Activated T-cell treated with anti-CD3 and anti-CD28 coated beads for 48 hours (primary cell): ENCODE measurements around the gene AGO4.
"Not testable (repeated sequence)": the region's sequence is repeated elsewhere in the genome, so short reads cannot be mapped to it uniquely, and the experiment has no call there.

Experiments
- DNase-seq: peaks from one replicate; pipeline ENCODE4 v3.0.0-alpha.2; 2020; ENCODE audit warnings: low read depth

Gene AGO4

DNA sequence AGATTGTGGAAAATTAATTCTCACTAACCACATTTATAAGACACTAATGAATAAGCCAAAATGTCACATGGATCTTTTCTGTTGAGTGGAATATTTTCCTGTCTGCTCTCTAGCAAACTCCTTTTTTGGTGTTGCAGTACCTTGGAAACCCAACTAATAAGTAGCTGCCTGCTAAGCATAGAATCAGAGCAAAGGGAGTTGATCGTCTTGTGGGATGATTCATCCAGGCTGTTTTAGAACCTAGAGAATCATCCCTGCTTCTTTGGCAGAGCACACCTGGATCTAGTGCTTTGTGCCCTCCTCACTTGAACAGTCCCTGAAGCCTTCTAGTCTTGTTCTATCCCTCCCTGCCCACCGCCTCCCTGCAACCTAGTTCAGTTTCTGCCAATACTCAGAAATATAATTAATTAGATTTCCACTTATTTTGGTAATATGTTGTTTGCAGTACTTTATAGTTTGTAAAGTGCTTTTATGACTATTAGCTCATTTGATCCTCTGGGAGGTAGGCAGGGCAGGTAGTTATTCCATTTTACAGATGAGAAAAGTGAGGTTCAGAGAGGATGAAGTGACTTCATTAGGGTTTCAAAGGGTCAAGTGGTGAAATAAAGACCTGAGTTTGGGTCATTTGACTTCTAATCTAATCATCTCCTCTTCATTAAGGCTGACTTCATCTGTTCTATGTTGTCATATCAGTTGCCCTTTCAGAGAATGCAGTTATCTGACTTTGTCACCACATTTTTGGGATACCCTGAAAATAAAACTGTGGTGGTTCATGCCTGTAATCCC, 2.5 kb downstream of the AGO4 start:
- DNase-seq: no peak

DNA sequence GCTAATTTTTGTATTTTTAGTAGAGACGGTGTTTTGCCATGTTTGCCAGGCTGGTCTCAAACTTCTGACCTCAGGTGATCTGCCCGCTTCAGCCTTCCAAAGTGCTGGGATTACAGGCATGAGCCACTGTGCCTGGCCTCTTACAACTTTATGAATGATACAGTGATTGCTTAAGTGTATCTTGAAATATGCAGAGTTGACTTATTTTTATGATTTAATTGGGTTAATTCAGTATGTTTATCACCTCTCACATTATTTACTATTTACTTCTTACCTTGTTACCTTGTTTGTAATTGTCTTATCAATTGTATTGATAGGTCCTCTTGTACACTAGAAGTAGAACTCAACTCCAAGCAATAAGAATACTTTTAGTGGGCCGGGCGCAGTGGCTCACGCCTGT, 4.9 kb downstream of the AGO4 start:
- DNase-seq: not testable (repeated sequence)

DNA sequence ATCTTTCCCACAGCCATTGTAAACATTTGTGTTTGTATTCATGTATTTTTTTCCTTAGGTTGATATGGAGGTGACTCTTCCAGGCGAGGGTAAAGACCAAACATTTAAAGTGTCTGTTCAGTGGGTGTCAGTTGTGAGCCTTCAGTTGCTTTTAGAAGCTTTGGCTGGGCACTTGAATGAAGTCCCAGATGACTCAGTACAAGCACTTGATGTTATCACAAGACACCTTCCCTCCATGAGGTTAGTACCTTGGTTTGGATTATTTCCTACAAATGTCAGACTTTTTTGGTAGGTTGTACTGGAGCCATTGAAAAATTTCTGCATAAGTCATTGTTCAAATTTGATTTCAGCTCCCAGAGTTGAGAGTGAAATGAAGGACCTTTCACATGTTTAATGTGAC, 17.4 kb downstream of the AGO4 start:
- no peak for DNase-seq

DNA sequence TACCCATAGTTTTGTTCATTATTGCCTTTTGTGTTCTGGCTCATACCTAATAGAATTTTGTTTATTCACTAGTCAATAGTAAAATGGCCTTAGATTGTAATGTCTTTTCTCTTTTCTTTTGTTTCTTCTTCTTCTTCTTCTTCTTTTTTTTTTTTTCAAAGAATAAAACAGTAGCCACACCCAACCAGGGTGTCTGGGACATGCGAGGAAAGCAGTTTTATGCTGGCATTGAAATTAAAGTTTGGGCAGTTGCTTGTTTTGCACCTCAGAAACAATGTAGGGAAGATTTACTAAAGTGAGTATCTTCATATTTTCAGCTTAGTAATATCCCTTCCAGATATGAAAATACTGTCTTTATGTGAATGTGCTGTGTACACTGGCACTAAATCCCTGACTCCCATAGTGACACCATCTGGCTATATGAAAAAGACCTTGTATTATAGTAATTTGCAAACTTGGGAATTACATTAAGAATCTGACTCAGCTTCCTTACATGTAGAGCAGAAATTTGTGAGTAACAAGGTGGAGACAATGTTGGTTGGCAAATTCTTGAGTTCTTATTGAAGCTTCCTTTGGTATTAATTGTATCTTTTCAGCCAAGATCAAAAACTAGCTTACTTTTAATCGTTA, 24.6 kb downstream of the AGO4 start:
- no peak for DNase-seq

DNA sequence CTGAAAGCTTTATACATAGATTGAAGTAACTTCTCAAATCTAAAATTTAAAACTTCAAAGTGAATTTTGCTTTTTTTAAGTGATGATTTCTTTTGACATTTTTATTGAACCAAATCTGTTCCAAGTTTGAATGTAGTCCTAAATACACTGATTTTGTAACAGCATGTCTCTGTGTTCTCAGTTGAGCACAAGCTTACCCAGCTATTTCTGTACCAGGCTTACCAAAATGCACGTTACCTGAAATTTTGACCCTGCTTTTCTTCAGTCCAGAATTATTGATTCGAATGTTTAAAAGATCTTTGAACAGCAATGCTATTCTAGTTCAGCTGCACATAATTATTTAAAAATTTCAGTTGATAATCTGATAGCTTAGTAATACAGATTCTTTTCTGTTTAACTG, 25.6 kb downstream of the AGO4 start:
- no peak for DNase-seq

DNA sequence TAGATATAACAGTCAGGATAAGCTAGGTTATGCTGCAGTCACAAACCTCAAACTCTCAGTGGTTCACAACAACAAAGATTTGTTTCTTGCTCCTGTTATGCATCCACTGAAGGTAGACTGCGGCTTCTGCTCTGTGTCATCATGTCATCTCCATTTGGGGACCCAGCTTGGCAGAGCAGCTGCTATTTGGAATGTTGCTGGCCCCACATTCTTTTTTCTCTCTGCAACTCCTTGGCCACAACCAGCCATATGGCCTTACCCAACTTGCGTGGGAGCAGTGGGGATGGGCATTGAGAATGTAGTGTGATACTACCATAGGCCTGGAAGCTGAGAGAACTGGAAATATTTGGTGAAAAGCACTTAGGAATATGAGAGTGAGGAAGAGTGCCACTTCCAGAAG, 26.4 kb downstream of the AGO4 start:
- no peak for DNase-seq

DNA sequence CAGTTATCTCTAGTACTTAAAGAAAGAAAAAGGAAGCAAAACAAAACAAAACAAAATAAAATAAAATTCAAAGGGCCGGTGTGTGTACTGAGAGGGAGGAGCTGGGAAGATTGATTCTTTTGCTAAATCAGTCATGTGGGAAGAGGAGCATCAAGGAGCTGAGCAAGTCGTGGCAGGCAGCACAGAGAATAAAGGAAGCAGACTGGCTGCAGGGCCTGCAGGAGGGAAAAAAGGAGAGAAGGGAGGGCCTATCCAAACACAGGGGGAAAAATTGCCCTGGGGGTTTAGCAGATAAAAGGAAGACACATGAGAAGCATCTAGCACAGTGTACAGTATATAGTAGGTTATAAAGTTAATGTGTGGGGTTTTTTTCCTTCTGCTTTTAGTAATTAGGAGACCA, 27.6 kb downstream of the AGO4 start:
- DNase-seq: no peak

DNA sequence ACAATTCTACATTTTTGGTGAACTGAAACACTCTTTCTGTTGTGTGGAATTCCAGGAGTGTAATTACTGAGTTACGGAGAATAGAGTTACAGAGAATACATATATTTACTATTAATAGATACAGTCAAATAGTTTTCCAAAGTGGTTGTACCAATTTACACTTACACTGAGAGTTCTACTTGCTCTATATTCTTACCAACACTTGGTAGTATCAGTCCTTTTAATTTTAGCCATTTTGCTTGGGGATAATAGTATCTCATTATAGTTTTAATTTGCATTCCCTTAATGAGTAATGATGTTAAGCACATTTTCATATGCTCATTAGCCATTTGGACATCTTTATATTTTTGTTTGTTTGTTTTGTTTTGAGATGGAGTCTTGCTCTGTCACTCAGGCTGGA, 28.9 kb downstream of the AGO4 start:
- DNase-seq: no peak

DNA sequence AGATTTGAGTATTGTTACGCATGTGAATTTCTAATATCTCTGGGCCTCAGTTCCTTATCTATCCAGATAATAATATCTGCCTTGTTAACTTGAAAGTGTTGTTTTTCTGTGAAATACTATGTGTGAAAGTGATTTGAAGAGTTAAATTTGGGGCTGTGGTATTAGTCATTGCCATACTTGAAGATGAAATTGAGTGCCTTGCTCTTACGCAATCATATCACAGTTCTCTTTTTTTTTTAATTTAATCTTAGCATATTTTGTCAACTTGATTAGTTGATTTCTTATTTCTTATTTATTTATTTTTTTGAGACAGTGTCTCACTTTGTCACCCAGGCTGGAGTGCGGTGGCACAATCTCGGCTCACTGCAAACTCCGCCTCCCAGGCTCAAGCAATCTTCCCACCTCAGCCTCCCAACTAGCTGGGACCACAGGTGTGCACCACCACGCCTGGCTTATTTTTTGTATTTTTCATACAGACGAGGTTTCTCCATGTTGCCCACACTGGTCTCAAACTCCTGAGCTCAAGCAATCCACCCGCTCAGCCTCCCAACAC, 31.0 kb downstream of the AGO4 start:
- no peak for DNase-seq

DNA sequence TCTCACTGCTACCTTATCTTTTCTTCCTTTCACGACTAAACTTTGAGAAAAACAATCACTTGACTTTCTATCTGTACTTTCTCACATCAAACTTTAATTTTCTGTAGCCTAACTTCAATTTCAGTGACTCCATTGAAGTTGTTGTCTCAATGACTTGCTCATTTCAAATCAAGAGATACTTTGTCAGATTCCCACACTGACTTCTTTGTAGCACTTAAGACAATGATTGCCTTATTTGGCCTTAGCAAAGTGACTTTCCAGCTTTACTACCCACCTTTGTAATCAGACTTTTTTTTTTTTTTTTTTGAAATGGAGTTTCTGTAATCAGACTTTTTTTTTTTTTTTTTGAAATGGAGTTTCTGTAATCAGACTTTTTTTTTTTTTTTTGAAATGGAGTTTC, 37.0 kb downstream of the AGO4 start:
- DNase-seq: no peak

DNA sequence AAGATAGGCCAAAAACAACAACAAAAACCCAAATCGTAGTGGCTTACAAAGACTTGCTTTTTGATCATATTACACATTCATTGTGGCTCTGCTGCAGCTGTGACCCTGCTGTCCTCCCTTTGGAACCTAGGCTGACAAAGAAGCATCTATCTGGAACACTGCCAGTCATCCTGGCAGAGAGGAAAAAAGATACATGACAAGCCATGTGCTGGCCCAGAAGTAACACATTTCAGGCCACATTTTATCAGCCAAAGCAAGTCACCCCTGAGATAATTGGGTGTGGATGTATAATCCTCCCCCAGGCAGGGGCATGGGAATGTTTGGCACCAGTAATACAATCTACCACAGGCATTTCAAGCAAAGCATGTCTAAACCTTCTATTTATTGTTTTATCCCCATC, 38.0 kb downstream of the AGO4 start:
- no peak for DNase-seq

DNA sequence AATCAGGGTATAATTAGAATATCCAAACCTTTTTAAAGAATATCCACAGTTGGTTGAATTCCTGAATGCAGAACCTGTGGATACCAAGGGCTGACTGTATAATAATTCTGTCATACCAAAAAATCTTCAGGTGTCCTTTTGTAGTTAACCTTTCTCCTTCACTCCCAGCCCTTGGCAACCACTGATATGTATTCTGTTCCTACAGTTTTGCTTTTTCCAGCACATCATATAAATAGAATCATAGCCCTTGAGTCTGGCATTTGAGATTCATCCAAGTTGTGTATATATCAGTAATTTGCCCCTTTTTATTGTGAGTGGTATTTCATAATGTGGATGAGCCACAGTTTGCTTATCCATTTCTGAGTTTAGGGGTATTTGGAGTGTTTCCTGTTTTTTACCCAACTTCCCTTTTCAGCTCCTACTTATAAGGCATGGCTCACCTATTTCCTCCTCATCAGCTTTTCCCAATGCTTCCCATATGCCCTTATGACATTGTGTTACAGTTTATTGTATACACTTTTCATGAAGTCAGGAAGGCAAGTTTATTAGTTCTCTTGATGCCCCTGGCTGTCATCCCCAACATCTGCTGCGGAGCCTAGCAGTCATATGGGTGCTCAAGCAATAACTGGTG, 40.2 kb downstream of the AGO4 start:
- no peak for DNase-seq

DNA sequence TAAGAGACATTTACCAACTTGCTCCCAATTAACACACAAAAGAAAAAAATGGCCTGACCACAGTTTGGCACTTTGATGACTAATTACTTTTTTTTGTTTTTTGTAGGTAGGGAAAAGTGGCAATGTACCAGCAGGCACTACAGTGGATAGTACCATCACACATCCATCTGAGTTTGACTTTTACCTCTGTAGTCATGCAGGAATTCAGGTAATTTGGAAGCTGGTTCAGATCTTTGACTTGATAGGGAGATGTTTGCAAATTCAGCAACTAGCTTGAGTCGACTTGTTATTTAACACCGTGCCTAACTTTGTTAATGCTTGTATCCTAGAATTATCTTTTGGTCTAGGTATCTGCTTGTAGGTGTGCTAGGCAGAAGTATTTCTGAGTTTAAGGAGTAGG, 42.2 kb downstream of the AGO4 start:
- DNase-seq: no peak

DNA sequence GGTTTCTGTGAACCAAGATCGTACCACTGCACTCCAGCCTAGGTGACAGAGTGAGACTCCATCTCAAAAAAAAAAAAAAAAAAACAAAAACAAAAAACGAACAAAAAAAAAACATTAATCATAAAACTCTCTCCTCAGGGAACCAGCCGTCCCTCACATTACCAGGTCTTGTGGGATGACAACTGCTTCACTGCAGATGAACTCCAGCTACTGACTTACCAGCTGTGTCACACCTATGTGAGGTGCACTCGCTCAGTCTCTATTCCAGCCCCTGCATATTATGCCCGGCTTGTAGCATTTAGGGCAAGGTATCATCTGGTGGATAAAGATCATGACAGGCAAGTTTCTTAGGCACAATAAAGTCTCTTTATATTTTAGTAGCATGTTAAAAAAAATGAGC, 42.9 kb downstream of the AGO4 start:
- DNase-seq: no peak

DNA sequence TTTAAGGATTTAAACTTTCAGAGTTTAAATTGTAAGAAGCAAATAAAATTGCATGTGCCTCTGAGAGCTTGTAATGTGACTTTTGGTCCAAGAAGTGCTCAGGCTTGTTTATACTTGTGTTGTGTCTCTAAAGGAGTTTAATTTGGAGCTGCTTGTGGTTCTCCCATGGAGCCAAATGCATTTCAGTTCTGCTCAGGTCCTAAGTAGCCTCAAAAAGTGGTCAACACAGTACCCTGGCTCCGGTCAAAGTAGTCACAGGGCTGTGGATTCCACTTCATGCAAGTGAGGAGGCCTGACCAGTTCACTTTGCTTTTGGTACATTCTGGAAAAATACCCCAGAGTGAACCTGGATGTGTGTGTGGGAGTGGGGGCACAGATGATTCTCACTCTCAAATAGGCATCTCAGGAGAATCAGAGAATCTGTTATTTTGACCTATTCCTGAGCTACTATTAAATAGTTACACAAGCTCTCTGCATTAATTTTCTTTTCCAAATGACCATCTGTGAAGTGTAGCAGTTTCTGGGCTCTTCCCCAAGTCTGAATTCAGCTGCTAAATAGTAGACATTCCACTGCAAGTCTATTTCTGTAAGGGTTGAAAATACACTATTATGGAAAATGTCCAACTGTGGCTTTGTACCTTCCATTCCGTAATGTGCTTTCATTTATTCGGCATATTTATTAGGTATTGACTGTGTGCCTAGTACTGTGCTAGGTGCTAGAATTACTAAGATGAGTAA, 43.5 kb downstream of the AGO4 start:
- no peak for DNase-seq

DNA sequence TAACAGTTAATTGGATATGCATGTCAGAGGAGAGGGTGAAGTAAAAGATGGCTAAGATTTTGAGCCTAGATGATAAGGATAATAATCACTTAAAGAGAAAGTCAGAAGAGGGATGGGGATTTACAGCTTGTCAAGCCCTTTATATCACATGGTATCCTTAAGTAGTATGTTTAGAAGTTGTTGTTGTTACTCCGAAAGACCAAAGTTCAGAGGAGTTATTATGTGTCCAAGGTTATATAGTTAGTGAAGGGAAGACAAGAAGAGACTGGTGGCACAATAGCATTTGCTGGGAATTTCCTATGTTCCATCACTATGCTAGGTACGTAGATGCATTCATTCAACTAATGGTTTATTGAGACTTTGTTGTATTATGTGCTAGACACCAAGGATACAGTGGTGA, 44.4 kb downstream of the AGO4 start:
- no peak for DNase-seq

DNA sequence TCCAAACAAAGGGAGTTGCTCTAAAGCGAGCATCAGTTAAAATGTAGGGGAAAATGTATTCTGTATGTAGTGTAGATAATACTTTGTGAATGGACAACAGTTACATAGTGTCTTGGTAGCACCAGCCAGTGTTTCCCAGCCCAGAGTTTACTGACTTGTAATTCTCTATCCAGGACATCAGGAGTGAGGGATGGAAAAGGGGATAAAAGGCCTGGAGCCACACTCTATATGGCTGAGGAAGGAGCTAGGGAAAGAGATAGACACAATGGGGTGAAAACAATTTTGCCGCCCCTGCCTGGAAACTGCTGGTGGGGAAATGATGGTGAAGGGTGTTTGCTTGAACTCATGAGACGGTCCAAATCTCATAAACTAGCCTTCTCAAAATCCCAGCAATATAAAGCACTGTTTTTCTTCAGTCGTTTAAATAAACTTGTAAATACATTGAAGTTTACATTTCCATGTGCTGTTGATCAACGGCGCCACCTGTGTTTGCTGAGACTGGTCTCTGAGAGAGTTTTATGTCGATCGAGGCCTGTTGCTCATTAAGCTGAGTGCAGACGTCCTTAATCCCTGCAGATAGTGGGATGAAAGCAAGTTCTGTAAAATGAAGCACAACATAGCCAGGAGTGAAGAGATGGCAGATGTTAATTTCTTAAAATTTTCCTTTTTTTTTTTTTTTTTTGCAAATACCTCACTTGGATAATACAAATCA, 47.3 kb downstream of the AGO4 start:
- DNase-seq: no peak

DNA sequence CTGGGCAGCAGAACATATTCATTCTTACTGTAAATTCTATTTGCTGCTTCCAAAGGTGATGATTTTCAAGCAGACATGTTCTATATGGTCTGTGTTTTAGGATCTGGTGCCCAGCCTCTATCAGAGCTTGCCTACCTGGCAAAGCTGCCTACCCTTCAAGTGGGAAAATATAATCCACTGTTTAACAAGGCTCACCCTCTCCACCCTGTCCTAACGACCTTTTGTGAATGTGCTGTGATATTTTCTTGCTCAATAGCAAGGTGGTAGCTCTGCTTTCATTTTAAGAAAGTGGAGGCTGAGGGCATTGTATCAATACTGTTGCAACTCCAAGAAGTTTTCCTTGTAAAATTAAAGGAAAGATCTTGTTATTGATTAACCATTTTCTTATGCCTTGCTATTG, 49.1 kb downstream of the AGO4 start:
- no peak for DNase-seq

DNA sequence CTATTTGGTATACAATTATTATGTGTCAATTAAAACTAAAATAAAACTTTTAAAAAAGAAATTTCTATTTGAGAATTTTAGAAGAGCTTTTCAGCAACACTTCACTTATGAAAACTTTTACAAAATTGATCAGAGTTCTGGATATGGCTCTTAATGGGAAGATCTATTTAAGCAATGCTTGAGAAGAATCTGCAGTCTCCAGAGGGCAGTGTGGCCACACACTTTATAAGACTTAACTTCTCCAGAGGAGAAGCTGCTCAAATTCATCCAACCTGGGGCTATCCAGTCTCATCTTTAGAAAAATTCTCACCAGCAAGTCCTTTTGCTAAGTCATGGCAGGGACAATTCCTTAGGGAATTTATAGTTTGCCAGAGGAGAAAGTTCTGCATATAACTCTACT, 50.0 kb downstream of the AGO4 start:
- no peak for DNase-seq

DNA sequence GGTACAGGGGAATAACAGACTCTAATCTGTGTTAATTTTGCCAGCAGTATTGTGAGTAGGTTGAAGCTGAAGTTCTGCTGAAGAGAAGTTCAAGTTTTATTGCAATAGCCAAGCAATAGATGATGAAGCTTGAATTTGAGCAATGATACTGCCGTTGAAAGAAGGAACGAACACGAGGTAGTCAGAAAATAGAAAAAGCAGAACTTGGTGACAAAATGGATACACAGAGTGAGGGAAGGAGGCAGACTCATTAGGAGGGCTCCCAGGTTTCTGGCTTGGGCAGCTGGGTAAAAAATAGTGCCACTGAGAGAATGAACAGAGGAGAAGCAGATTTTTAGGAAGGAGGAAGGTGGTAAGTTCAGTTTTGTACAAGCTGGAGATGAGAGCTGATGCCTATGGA, 52.9 kb downstream of the AGO4 start:
- no peak for DNase-seq

DNA sequence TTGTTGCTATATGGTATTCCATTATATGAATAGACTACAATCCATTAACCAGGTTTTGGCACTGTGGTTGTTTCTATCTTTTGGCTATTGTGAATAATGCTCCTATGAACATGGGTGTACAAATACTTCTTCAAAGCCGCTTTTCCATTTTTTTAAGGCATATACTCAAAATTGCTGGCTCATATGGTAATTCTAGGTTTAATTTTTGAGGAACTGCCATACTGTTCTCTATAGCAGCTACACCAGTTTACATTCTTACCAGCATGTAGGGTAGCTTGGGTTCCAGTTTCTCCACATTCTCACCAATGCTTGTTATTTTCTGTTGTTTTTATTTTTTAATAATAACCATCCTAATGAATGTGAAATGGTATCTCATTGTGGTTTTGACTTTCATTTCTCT, 55.3 kb downstream of the AGO4 start:
- DNase-seq: no peak
